CD4-positive, alpha-beta T cell treated with Interleukin-2 at 100 ng/mL for 4 hours (primary cell): ENCODE data around the gene GRHPR.
"Not testable (repeated sequence)": the region's sequence is repeated elsewhere in the genome, so short reads cannot be mapped to it uniquely, and the experiment has no call there.

Source experiments
- DNase-seq: peaks from one replicate; pipeline ENCODE4 v3.0.0-alpha.2; 2020; ENCODE audit warnings: low spot score

Gene GRHPR

DNA sequence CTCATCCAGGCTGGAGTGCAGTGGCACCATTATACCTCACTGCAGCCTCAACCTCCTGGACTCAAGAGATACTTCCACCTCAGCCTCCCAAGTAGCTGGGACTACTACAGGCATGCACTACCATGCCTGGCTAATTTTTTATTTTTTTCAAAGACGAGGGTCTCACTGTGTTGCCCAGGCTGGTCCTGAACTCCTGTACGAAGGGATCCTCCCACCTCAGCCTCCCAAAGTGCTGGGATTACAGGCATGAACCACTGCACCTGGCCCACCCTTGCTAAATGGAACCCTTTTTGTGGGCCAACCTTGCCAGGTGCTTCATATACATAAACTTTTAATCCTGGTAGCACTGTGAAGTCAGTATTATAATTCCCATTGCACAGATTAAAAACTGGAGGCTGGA, 1.0 kb downstream of the GRHPR start:
- DNase-seq, result no peak

DNA sequence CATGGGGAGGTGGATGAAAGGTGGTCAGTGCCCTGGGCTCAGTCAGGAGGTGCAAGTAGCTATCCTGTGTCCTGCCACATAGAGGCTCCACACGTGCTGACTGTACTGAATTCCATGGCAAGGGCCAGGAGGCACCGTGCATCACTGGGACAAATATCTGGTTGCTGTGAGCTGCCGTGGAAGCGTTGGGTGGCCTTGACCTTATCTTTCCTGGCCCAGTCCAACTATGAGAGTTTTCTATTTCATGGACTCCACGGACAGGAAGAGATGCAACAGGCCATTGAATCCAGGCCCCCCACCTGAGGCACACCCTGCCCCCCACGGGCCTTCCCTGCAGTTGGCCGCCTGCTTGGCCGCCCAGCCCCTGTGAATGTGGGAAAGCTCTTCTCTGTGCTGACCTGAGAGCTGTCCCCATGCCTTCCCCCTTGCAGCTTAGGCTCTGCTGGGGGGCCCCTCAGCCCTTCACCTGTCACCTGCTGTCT, 1.7 kb downstream of the GRHPR start:
- no peak for DNase-seq

DNA sequence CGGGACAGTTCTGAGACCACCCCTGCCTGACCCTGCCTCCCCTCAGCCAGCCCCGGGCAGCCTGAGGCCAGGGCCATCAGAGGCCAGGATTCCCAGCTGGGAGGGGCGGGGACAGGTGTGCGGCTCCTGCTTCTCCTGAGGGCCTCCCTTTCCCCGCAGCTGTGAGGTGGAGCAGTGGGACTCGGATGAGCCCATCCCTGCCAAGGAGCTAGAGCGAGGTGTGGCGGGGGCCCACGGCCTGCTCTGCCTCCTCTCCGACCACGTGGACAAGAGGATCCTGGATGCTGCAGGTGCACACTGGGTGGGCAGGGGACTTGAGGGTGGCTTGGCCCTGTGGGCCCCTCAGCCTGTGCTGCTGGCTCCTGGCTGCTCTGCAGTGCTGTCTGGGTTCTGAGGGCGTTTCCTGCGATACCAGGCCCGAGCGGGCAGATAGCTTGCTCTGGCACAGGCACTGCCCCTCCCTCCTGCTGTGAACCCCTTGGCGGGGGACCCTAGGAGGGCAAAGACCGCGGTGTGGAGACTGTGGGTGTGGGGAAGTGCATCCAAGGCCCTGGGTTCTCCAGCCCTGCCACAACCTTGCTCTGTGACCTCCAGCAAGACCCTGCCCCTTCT, 2.3 kb downstream of the GRHPR start:
- DNase-seq, result no peak

- DNase-seq, result no peak
Observed at GRCh38 chr9:37425298-37425752, 2.8 kb downstream of the GRHPR start.

DNA sequence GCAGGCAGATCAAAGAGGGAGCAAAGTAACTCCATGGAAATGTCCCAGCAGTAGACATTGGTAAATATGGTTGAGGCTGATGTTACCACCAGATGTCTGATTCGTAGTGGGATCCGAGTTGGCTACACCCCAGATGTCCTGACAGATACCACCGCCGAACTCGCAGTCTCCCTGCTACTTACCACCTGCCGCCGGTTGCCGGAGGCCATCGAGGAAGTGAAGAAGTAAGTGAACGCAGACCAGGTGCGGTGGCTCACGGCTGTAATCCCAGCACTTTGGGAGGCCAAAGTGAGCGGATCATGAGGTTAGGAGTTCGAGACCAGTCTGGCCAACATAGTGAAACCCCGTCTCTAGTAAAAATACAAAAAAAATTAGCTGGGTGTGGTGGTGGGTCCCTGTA, 3.9 kb downstream of the GRHPR start:
- not testable (repeated sequence) for DNase-seq

- DNase-seq, result no peak
Observed at GRCh38 chr9:37426846-37427245, 4.3 kb downstream of the GRHPR start.

DNA sequence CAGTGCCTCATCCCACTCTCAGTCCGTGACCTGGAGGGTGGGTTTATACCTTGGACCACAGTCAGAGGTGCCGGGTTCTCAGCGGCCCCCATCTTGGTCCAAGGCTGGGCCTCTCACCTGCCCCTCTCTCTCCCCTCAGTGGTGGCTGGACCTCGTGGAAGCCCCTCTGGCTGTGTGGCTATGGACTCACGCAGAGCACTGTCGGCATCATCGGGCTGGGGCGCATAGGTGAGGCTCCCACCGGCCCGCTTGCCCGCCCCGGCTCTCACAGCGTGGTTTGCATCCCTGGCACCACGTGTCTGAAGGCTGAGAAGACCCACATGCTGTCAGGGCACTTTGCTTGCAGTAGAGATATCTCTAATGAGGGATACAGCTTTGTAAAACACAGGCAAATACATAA, 5.8 kb downstream of the GRHPR start:
- no peak for DNase-seq

- no peak for DNase-seq
Observed at GRCh38 chr9:37429441-37430285, 7.2 kb downstream of the GRHPR start.

GRCh38 chr9:37430841-37431597, 8.5 kb downstream of the GRHPR start:
- no peak for DNase-seq

DNA sequence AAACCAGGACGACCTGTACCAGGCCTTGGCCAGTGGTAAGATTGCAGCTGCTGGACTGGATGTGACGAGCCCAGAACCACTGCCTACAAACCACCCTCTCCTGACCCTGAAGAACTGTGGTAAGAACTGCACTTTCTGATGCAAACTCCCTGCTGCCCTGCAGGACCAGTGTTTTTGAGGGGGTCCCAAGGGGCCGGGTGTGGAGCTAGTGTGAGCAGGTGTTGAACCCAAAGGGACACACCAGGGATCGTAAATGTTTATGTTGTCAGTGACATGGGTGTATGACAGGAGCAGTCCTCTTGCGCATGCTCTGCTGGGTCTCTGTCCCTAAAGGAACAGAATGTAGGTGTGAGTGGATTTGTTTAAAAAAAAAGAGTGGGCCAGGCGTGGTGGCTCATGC, 9.5 kb downstream of the GRHPR start:
- no peak for DNase-seq

DNA sequence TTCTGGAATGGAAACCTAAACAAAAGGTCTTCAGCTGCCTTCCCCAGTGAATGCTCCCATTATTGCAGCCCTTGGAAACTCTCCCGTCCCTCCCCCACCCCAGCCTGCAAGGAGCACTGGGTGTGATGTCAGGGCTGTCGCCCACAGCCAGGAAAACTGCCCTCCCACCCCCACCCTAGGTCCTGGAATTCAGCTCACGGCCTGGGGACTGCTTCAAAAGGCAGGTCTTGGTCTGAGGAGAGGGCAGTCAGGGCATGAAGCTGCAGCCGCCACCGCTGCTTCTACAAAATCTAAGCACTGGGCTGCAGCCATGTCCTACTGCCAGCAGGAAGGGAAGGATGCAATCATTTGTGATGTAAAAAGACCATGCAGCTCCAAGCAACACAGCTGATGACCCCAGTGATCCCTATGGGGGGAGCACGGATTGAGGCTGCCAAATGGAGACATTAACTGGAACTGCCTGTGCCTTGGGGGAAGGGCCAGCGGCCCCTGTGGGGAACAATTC, 11.4 kb downstream of the GRHPR start:
- DNase-seq, result no peak

GRCh38 chr9:37436540-37436939, 14.0 kb downstream of the GRHPR start:
- no peak for DNase-seq

DNA sequence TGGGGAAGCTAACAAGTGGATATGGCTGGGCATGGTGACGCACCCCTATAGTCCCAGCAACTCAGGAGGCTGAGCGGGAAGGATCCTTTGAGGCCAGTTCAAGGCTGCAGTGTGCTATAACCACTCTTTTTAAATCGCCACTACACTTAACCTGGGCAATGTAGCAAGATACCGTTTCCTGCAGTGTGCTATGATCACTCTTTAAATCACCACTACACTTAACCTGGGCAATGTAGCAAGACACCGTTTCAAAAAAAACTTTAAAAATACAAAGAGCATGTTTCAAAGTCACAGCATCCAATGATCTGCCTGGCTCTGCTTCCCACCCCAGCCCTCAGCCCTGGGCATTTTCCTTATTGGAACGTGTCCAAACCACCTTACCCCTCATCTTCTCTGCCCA, 14.5 kb downstream of the GRHPR start:
- no peak for DNase-seq

- DNase-seq, result no peak
Observed at GRCh38 chr9:37437621-37438020, 15.1 kb downstream of the GRHPR start.

GRCh38 chr9:37438359-37438758, 15.9 kb downstream of the GRHPR start:
- no peak for DNase-seq

GRCh38 chr9:37441776-37442370, 19.4 kb downstream of the GRHPR start:
- DNase-seq, result no peak

DNA sequence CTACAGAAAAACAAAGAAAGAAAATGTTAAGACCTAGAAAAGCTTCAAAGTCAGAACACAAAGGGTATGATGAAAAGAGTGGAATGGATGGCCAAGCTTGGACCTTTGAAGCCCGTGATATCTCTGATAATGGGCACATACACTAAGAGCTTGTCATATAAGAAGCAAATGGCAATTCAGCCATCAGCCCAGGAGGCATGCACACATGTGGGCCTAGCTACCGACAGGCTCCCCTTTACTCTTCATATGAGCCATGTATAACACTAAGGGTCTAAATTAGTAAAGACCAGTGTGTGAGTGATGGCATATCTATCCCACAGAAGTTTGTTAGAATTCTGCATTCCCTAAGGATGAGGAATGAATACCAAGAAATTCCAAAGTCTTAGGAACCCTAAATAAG, 20.1 kb downstream of the GRHPR start:
- no peak for DNase-seq

GRCh38 chr9:37443566-37443965, 21.1 kb downstream of the GRHPR start:
- no peak for DNase-seq

DNA sequence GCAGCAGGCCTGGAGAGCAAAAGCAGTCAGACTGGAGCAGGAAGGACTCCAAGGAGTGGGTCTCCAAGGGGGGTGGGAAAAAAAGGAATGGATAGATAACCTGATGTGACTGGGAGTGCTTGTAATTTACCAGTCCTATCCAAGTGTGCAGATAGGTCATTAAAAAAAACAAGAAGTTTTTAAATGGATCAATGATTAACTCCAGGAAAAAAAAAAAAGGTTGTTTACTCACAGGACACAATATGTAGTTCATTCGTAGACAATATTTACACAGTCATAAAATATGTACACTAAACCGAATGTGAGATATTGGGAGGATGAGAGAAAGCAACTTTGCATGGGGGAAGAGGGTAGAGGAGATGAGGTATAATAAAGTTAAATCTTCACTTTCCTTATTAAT, 22.4 kb downstream of the GRHPR start:
- no peak for DNase-seq

- no peak for DNase-seq
Observed at GRCh38 chr9:37445832-37446231, 23.3 kb downstream of the GRHPR start.

GRCh38 chr9:37446401-37446800, 23.9 kb downstream of the GRHPR start:
- DNase-seq, result no peak

GRCh38 chr9:37447111-37447510, 24.6 kb downstream of the GRHPR start:
- no peak for DNase-seq
